Peyer's patch (tissue), 4 donors: ENCODE data around the gene NEURL1B.

Experiments used
- CTCF ChIP-seq, 6 experiments: fragments of 450-650 bp in 4 of 6; fragments of 200-600 bp in 2 of 6; sonication (generic) in 1 of 6; IDR thresholded peaks; one replicate each; pipeline ENCODE4 v1.5.1; 2017 to 2019; ENCODE audit warnings: antibody characterized with exemption in 6 of 6, mild to moderate bottlenecking in 3 of 6, moderate library complexity in 1 of 6
- POLR2A ChIP-seq, 2 donors: fragments of 450-650 bp; IDR thresholded peaks; one replicate each; pipeline ENCODE4 v1.5.1; 2017; ENCODE audit warnings: antibody characterized with exemption in 2 of 2, mild to moderate bottlenecking in 2 of 2, moderate library complexity in 2 of 2

- TF ChIP-seq CTCF (IDR thresholded peaks at IDR 0.05) = no peak
- no peak for TF ChIP-seq POLR2A (IDR thresholded peaks at IDR 0.05)
These were observed 924 bp upstream of the NEURL1B start for GRCh38 chr5:172640139-172640538.
